Measurements from ENCODE around the gene PIK3R1.

GRCh38 chr5:68330574-68330973 lies 115.0 kb downstream of the PIK3R1 start:
- TF ChIP-seq, protein P1, sequence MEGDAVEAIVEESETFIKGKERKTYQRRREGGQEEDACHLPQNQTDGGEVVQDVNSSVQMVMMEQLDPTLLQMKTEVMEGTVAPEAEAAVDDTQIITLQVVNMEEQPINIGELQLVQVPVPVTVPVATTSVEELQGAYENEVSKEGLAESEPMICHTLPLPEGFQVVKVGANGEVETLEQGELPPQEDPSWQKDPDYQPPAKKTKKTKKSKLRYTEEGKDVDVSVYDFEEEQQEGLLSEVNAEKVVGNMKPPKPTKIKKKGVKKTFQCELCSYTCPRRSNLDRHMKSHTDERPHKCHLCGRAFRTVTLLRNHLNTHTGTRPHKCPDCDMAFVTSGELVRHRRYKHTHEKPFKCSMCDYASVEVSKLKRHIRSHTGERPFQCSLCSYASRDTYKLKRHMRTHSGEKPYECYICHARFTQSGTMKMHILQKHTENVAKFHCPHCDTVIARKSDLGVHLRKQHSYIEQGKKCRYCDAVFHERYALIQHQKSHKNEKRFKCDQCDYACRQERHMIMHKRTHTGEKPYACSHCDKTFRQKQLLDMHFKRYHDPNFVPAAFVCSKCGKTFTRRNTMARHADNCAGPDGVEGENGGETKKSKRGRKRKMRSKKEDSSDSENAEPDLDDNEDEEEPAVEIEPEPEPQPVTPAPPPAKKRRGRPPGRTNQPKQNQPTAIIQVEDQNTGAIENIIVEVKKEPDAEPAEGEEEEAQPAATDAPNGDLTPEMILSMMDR (IDR thresholded peaks at IDR 0.05) = no peak
- TF ChIP-seq POLR2AphosphoS5 (IDR thresholded peaks at IDR 0.05) (no peak), POLR2A (IDR thresholded peaks at IDR 0.05) (no peak), EP300 (IDR thresholded peaks at IDR 0.05; ENCODE audit: low read depth) (no peak)
